CD4-positive, alpha-beta T cell treated with Interleukin-17A for 1 hour (primary cell): ENCODE results near the gene PCNX2.
"Not testable (repeated sequence)": the region's sequence is repeated elsewhere in the genome, so short reads cannot be mapped to it uniquely, and the experiment has no call there.

Experiments used
- DNase-seq: peaks from one replicate; pipeline ENCODE4 v3.0.0-alpha.2; 2020

The PCNX2 gene

GRCh38 chr1:233144434-233144833, 151.1 kb downstream of the PCNX2 start:
- DNase-seq: no peak

GRCh38 chr1:233143241-233143640, 152.3 kb downstream of the PCNX2 start:
- no peak for DNase-seq

GRCh38 chr1:233140974-233141373, 154.6 kb downstream of the PCNX2 start:
- no peak for DNase-seq

- no peak for DNase-seq
These were observed 155.0 kb downstream of the PCNX2 start for GRCh38 chr1:233140499-233140898.

- no peak for DNase-seq
These were observed 156.5 kb downstream of the PCNX2 start for GRCh38 chr1:233138788-233139585.

- DNase-seq: no peak
These were observed 159.7 kb downstream of the PCNX2 start for GRCh38 chr1:233135833-233136232.

GRCh38 chr1:233132445-233132844, 163.1 kb downstream of the PCNX2 start:
- no peak for DNase-seq

- DNase-seq: not testable (repeated sequence)
These were observed 166.5 kb downstream of the PCNX2 start for GRCh38 chr1:233129031-233129430.

GRCh38 chr1:233127157-233127556, 168.4 kb downstream of the PCNX2 start:
- no peak for DNase-seq

GRCh38 chr1:233122779-233123178, 172.7 kb downstream of the PCNX2 start:
- no peak for DNase-seq

GRCh38 chr1:233121947-233122559, 173.5 kb downstream of the PCNX2 start:
- no peak for DNase-seq

GRCh38 chr1:233114860-233115259, 180.7 kb downstream of the PCNX2 start:
- DNase-seq: no peak

- no peak for DNase-seq
These were observed 181.4 kb downstream of the PCNX2 start for GRCh38 chr1:233114159-233114558.

- DNase-seq: peak; percentile 32
These were observed 182.3 kb downstream of the PCNX2 start for GRCh38 chr1:233113009-233113879.

- DNase-seq: no peak
These were observed 183.1 kb downstream of the PCNX2 start for GRCh38 chr1:233112186-233113008.

- DNase-seq: no peak
These were observed 183.8 kb downstream of the PCNX2 start for GRCh38 chr1:233111731-233112130.

GRCh38 chr1:233109096-233109495, 186.4 kb downstream of the PCNX2 start:
- DNase-seq: no peak

- DNase-seq: not testable (repeated sequence)
These were observed 187.8 kb downstream of the PCNX2 start for GRCh38 chr1:233107716-233108130.

- DNase-seq: no peak
These were observed 188.3 kb downstream of the PCNX2 start for GRCh38 chr1:233107130-233107660.

GRCh38 chr1:233105225-233105624, 190.3 kb downstream of the PCNX2 start:
- no peak for DNase-seq

GRCh38 chr1:233102341-233102740, 193.2 kb downstream of the PCNX2 start:
- no peak for DNase-seq

- no peak for DNase-seq
These were observed 197.5 kb downstream of the PCNX2 start for GRCh38 chr1:233097959-233098580.
